ENCODE data around the gene AGAP1. TPM values are rescaled to one million over a fixed set of nuclear protein-coding genes. Genes with fewer than 3 reads are reported as not detected.
"Not testable (repeated sequence)": the region's sequence is repeated elsewhere in the genome, so short reads cannot be mapped to it uniquely, and the experiment has no call there.

Gene AGAP1
- total RNA-seq, 4 donors from 2014 or later, result 23.4 to 46.5 (median 29.3) TPM

DNA sequence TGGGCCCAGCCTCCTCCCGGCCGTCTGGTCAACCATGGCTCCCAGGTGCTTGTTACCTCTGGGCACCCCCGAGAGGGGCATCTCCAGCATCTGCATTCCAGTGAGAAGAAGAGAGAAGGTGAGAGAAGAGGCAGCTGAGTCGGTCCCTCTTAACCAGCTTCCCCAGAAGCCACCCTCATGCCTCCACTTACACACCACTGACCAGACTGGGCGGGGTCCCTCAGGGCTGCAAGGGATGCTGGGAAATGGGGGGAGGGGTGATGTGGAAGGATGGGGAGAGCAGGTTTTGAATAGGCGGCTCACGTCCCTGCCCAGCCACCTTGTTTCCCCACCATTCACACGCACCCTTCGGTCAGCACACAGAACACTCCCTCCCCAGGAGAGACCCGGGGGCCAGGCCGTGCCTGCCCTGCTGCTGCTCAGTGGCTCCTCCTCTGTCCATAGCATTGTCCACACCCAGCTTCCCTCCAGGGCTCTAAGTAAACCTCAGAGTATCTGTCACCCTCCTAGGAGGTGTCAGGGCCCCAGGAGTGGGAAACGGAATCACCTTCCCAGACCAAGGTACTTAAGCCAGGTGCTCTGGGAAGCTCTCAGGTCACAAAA is 639.7 kb downstream of the AGAP1 start:
- no peak for DNase-seq
- Histone ChIP-seq H3K4me1 (no peaks in the 10 kb centered on the region), H3K27me3 (no peaks in the 10 kb centered on the region), H3K27ac (no peak overlapping the region), H3K36me3 (no peaks in the 10 kb centered on the region), H3K9me3 (no peaks in the 10 kb centered on the region), H3K4me3 (replicated peaks in 1 of 3) (no peak overlapping the region)
- 91 to 93% methylated on average over 9 to 12 of the region's 12 CpGs for WGBS, 2 donors
- no peak for TF ChIP-seq POLR2A (IDR thresholded peaks at IDR 0.05)
- TF ChIP-seq, protein P1, sequence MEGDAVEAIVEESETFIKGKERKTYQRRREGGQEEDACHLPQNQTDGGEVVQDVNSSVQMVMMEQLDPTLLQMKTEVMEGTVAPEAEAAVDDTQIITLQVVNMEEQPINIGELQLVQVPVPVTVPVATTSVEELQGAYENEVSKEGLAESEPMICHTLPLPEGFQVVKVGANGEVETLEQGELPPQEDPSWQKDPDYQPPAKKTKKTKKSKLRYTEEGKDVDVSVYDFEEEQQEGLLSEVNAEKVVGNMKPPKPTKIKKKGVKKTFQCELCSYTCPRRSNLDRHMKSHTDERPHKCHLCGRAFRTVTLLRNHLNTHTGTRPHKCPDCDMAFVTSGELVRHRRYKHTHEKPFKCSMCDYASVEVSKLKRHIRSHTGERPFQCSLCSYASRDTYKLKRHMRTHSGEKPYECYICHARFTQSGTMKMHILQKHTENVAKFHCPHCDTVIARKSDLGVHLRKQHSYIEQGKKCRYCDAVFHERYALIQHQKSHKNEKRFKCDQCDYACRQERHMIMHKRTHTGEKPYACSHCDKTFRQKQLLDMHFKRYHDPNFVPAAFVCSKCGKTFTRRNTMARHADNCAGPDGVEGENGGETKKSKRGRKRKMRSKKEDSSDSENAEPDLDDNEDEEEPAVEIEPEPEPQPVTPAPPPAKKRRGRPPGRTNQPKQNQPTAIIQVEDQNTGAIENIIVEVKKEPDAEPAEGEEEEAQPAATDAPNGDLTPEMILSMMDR (IDR thresholded peaks at IDR 0.05), result no peak
- intact Hi-C loops (cut with DNase I), result no loop called here

DNA sequence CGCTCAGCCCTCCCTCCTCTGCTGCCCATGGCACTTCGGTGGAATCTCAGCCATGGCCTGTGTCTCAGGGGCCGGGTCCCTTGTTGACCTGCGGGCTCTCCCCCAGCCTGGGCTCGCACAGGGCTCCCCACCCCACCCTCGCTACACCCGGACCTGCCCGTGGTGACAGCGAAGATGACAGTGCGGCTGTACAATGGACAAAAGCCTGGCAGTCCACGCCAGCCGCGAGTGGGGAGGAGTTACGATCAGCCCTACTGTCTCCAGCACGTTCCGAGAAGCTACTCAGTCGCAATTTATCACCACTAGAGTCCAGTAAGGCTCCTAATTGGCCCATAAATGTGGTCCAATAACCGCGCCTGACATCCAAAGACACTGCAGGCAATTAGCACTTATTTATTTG is 642.7 kb downstream of the AGAP1 start:
- no peak for DNase-seq
- H3K27me3 ChIP-seq, result no peaks in the 10 kb centered on the region
- H3K36me3 ChIP-seq, result no peaks in the 10 kb centered on the region
- H3K4me1 ChIP-seq, result no peaks in the 10 kb centered on the region
- no peak for TF ChIP-seq POLR2A (IDR thresholded peaks at IDR 0.05)
- TF ChIP-seq, protein P1 (IDR thresholded peaks at IDR 0.05), result no peak
- H3K4me3 ChIP-seq (replicated peaks in 1 of 3), result no peak overlapping the region
- no peak overlapping the region for H3K27ac ChIP-seq
- WGBS, 2 donors, result 86 to 93% methylated on average over 9 to 13 of the region's 19 CpGs
- intact Hi-C loops (cut with DNase I), result no loop called here
- H3K9me3 ChIP-seq, result no peaks in the 10 kb centered on the region

DNA sequence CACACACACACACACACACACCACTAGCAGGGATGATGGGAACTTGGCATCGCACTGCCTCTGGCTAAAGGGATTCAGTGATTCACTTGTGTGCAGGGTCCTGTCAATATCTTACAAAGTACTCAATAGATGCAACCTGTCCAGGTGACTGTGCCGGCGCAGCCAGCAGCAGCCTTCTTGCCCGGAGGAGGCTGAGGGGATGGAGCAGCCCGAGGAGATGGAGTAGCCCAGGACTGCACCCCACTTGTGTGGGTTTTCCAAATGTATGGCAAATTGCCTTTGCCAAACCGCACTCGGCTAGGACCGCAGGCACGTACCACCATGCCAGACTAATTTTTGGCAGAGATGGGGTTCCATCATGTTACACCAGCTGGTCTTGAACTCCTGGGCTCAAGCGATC is 643.2 kb downstream of the AGAP1 start:
- TF ChIP-seq POLR2A (IDR thresholded peaks at IDR 0.05), result no peak
- TF ChIP-seq, protein P1 (IDR thresholded peaks at IDR 0.05), result no peak
- 94 to 95% methylated on average over 8 to 9 of the region's 10 CpGs for WGBS, 2 donors
- Histone ChIP-seq H3K4me1 (no peaks in the 10 kb centered on the region), H3K27ac (no peak overlapping the region), H3K4me3 (replicated peaks in 1 of 3) (no peak overlapping the region), H3K36me3 (no peaks in the 10 kb centered on the region), H3K9me3 (no peaks in the 10 kb centered on the region), H3K27me3 (no peaks in the 10 kb centered on the region)
- intact Hi-C loops (cut with DNase I), result no loop called here
- no peak for DNase-seq

DNA sequence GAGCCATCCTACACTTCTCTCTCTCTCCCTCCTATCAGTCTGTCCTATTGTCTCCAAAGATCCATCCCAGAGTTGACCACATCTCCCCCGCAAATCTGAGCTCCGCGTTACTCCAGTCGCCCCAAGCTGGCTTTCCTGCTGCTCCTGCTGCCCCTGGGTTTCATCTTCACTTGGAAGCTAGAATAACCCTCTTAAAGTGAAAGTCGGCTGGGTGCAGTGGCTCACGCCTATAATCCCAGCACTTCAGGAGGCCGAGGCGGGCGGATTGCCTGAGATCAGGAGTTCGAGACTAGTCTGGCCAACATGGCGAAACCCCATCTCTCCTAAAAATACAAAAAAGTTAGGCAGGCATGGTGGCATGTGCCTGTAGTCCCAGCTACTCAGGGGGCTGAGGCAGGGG is 647.8 kb downstream of the AGAP1 start:
- H3K4me3 ChIP-seq (replicated peaks in 1 of 3); H3K4me1 ChIP-seq; H3K36me3 ChIP-seq; DNase-seq; H3K9me3 ChIP-seq; intact Hi-C loops (cut with DNase I); H3K27ac ChIP-seq; H3K27me3 ChIP-seq: not testable (repeated sequence)
- WGBS, 2 donors, result 83 to 86% methylated on average over 11 of the region's 11 CpGs

DNA sequence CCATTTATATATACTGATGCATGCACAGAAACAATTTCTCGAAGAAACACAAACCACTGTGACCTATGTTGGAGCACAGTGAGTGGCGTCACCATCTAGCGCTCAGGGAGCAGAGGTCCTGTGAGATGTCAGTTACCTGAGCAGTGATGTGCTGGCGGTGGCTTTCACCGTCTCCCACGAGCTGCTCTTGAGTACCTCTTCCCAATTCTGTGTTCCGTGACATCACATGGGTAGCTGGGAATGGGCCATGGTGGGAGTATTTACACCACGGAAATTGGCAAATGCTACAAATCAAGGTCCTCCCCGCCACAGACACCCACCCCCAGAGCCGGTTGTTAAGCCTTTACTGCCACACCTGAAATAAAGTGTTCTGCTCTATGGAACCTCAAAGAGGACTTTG is 650.0 kb downstream of the AGAP1 start:
- no peak for TF ChIP-seq POLR2A (IDR thresholded peaks at IDR 0.05)
- TF ChIP-seq, protein P1 (IDR thresholded peaks at IDR 0.05), result no peak
- H3K4me3 ChIP-seq (replicated peaks in 1 of 3), result no peak overlapping the region
- WGBS, 2 donors, result 80 to 83% methylated on average over 10 of the region's 10 CpGs
- H3K9me3 ChIP-seq, result no peaks in the 10 kb centered on the region
- no peaks in the 10 kb centered on the region for H3K36me3 ChIP-seq
- H3K27me3 ChIP-seq, result no peaks in the 10 kb centered on the region
- no peaks in the 10 kb centered on the region for H3K4me1 ChIP-seq
- DNase-seq, result no peak
- no peak overlapping the region for H3K27ac ChIP-seq
- intact Hi-C loops (cut with DNase I), result no loop called here

DNA sequence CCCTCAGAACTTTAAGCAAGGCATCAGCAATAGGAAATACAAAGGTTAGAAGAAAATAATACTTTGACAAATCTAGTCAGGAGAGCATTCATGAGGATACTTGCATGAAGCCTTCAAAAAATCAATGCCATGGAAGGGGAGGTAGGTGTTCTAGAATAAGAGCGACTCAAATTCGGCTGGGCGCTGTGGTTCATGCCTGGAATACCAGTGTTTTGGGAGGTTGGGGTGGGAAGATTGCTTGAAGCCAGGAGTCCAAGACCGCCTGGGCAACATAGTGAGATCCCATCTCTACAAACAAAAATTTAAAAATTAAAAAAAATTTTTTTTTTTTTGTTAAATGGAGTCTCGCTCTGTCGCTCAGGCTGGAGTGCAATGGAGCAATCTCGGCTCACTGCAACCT is 652.6 kb downstream of the AGAP1 start:
- DNase-seq, result no peak
- Histone ChIP-seq H3K36me3 (no peaks in the 10 kb centered on the region), H3K4me1 (no peaks in the 10 kb centered on the region), H3K4me3 (replicated peaks in 1 of 3) (no peak overlapping the region), H3K27me3 (no peaks in the 10 kb centered on the region), H3K9me3 (no peaks in the 10 kb centered on the region), H3K27ac (no peak overlapping the region)
- 94 to 95% methylated on average over 7 of the region's 7 CpGs for WGBS, 2 donors
- TF ChIP-seq, protein P1 (IDR thresholded peaks at IDR 0.05), result no peak
- no peak for TF ChIP-seq POLR2A (IDR thresholded peaks at IDR 0.05)
- intact Hi-C loops (cut with DNase I), result no loop called here

Data from thyroid gland (tissue), 4 donors.